HG02588 (cell line): ENCODE measurements around the gene FGF9.

Experiments used
- ATAC-seq: cut with Tn5 transposase; IDR thresholded peaks from one replicate; pipeline ENCODE4 v1.9.1; 2021; ENCODE audit warnings: mild to moderate bottlenecking, moderate library complexity; ENCODE audit not compliant: unreplicated experiment

FGF9 gene

DNA sequence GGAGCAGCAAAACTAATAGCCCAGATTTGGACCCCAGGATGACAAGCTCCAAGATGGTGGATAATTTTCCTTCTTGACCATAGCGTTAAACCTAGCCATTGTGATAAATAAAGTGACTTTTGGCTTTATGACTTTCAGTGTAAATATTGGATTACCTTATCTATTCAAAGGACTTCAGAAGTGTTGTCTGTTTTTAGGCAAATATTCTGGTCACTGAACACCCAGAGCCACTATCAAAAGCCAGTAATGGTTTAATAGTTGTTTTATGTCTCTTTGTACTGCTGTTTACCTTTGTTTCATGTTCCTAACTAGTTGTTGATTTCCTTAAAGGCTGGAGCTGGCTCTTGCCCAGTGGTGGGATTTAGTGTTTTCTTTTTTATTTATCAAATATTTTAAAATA lies 81.6 kb downstream of the FGF9 start:
- ATAC-seq, result no peak

- ATAC-seq, result no peak
Observed at GRCh38 chr13:21753117-21753729, 82.3 kb downstream of the FGF9 start.
